ENCODE results near the gene GTF3C1. TPM values are rescaled to one million over a fixed set of nuclear protein-coding genes. Genes with fewer than 3 reads are reported as not detected.

GTF3C1 gene
- total RNA-seq (2022; extraction: Qiagen RNA extraction) = 54.6 to 76.3 TPM (median 72.0 TPM) in 5 replicates

GRCh38 chr16:27549746-27550581 lies at the start of gene GTF3C1, which contains the start of gene KATNIP:
GTF3C1 (minus strand) TSS chr16:27549913; CDS start chr16:27549890, 23 bp downstream.
KATNIP (plus strand) TSS chr16:27550144; CDS start chr16:27550171, 27 bp downstream.

Other genes with a start within 250 kb of the GTF3C1 start
- gene IL4R, start 235.9 kb downstream of the GTF3C1 start, total RNA-seq (2022; extraction: Qiagen RNA extraction) = 25.1 to 33.0 TPM (median 28.8 TPM) in 5 replicates
- gene IL21R, start 147.7 kb downstream of the GTF3C1 start, total RNA-seq (2022; extraction: Qiagen RNA extraction) = 0.02 to 0.04 TPM (median 0.02 TPM) in 3 of 5 replicates, not detected in the others
- 7.7 to 14.8 TPM (median 13.3 TPM) in 5 replicates for gene KATNIP, start 231 bp upstream of the GTF3C1 start, total RNA-seq (2022; extraction: Qiagen RNA extraction)